H9 (cell line): ENCODE data around the gene PSTK. TPM values are rescaled to one million over a fixed set of nuclear protein-coding genes. Genes with fewer than 3 reads are reported as not detected.

Experiments
- DNase-seq: peaks from one replicate; pipeline ENCODE4 v3.0.0-alpha.2; 2017
- H2AFZ ChIP-seq: one replicate; pipeline ENCODE4 v1.6.1; 2013; ENCODE audit warnings: mild to moderate bottlenecking, low read length, control low read depth, moderate library complexity
- H2AK5ac ChIP-seq: 2 replicates; pipeline ENCODE4 v1.6.1; 2013; ENCODE audit warnings: low read length, control low read depth, mixed read lengths; ENCODE audit not compliant: insufficient read length
- H2BK120ac ChIP-seq: one replicate; pipeline ENCODE4 v1.6.1; 2013; ENCODE audit warnings: low read depth, mild to moderate bottlenecking, low read length, control low read depth, inconsistent platforms; ENCODE audit not compliant: poor library complexity, severe bottlenecking
- H2BK12ac ChIP-seq: 2 replicates; pipeline ENCODE4 v1.6.1; 2013; ENCODE audit warnings: low read length, control low read depth, mixed read lengths, low read depth; ENCODE audit not compliant: insufficient read length
- H2BK15ac ChIP-seq: 2 replicates; pipeline ENCODE4 v1.6.1; 2013; ENCODE audit warnings: low read depth, low read length, control low read depth
- H2BK20ac ChIP-seq: one replicate; pipeline ENCODE4 v1.6.1; 2013; ENCODE audit warnings: low read depth, mild to moderate bottlenecking, low read length, control low read depth, inconsistent platforms; ENCODE audit not compliant: poor library complexity, severe bottlenecking
- H2BK5ac ChIP-seq: 2 replicates; pipeline ENCODE4 v1.6.1; 2013; ENCODE audit warnings: low read length, control low read depth, mixed read lengths; ENCODE audit not compliant: insufficient read length
- H3K14ac ChIP-seq: 2 replicates; pipeline ENCODE4 v1.6.1; 2013; ENCODE audit warnings: low read length, control low read depth; ENCODE audit not compliant: insufficient read depth
- H3K18ac ChIP-seq: 2 replicates; pipeline ENCODE4 v1.6.1; 2013; ENCODE audit warnings: low read depth, mild to moderate bottlenecking, mixed read lengths, low read length, control low read depth; ENCODE audit not compliant: insufficient read length
- H3K23ac ChIP-seq: 2 replicates; pipeline ENCODE4 v1.6.1; 2013; ENCODE audit warnings: low read length, control low read depth, mixed read lengths, low read depth; ENCODE audit not compliant: insufficient read length
- H3K23me2 ChIP-seq: 2 replicates; pipeline ENCODE4 v1.6.1; 2013; ENCODE audit warnings: low read depth, mild to moderate bottlenecking, mixed read lengths, low read length, control low read depth; ENCODE audit not compliant: insufficient read length, poor library complexity, severe bottlenecking
- H3K27ac ChIP-seq: 2 replicates; pipeline ENCODE4 v1.5.1; 2013; ENCODE audit warnings: low read length, control low read depth, mixed read lengths, low read depth; ENCODE audit not compliant: insufficient read length
- H3K27me3 ChIP-seq: 2 replicates; pipeline ENCODE4 v1.6.1; 2013; ENCODE audit warnings: low read length, control low read depth, inconsistent platforms; ENCODE audit not compliant: insufficient read depth
- H3K4ac ChIP-seq: 2 replicates; pipeline ENCODE4 v1.6.1; 2013; ENCODE audit warnings: low read depth, mild to moderate bottlenecking, control low read depth, inconsistent platforms, low read length, moderate library complexity
- H3K4me1 ChIP-seq: 2 replicates; pipeline ENCODE4 v1.6.1; 2013; ENCODE audit warnings: low read length, control low read depth, inconsistent platforms; ENCODE audit not compliant: insufficient read depth
- H3K4me2 ChIP-seq: 2 replicates; pipeline ENCODE4 v1.6.1; 2013; ENCODE audit warnings: low read length, control low read depth, mixed read lengths; ENCODE audit not compliant: insufficient read length, insufficient read depth
- H3K56ac ChIP-seq: 2 replicates; pipeline ENCODE4 v1.6.1; 2013; ENCODE audit warnings: low read depth, mild to moderate bottlenecking, mixed read lengths, low read length, control low read depth; ENCODE audit not compliant: insufficient read length
- H3K79me1 ChIP-seq: 2 replicates; pipeline ENCODE4 v1.6.1; 2013; ENCODE audit warnings: low read depth, mild to moderate bottlenecking, moderate library complexity, low read length, control low read depth, inconsistent platforms; ENCODE audit not compliant: insufficient read depth, poor library complexity, severe bottlenecking
- H3K79me2 ChIP-seq: 2 replicates; pipeline ENCODE4 v1.6.1; 2013; ENCODE audit warnings: low read length, control low read depth, inconsistent platforms; ENCODE audit not compliant: insufficient read depth
- H3K9ac ChIP-seq: 2 replicates; pipeline ENCODE4 v1.6.1; 2013; ENCODE audit warnings: low read length, control low read depth, mixed read lengths; ENCODE audit not compliant: insufficient read length; ENCODE audit errors: extremely low read depth
- H3K9me3 ChIP-seq: one replicate; pipeline ENCODE4 v1.6.1; 2013; ENCODE audit warnings: low read depth, low read length, inconsistent platforms; ENCODE audit not compliant: control insufficient read depth
- H3T11ph ChIP-seq: one replicate; pipeline ENCODE4 v1.6.1; 2013; ENCODE audit warnings: mild to moderate bottlenecking, low read length, control low read depth, inconsistent platforms
- H4K20me1 ChIP-seq: one replicate; pipeline ENCODE4 v1.6.1; 2013; ENCODE audit not compliant: control insufficient read depth, insufficient read length, insufficient read depth
- H4K5ac ChIP-seq: 2 replicates; pipeline ENCODE4 v1.6.1; 2013; ENCODE audit warnings: low read depth, mild to moderate bottlenecking, mixed read lengths, low read length, control low read depth; ENCODE audit not compliant: insufficient read length
- H4K8ac ChIP-seq: replicated peaks from 2 replicates; pipeline ENCODE4 v1.6.1; 2013; ENCODE audit warnings: low read length, control low read depth, mixed read lengths, low read depth; ENCODE audit not compliant: insufficient read length
- H4K91ac ChIP-seq: 2 replicates; pipeline ENCODE4 v1.6.1; 2013; ENCODE audit warnings: low read depth, mild to moderate bottlenecking, moderate library complexity, mixed read lengths, low read length, control low read depth; ENCODE audit not compliant: insufficient read length
- H3K27ac Mint-ChIP-seq, 3 experiments: 2 replicates in 2 of 3; 3 replicates in 1 of 3; pipeline ENCODE4 v1.8.0; 2020 to 2021; ENCODE audit warnings: mixed read lengths in 3 of 3, mild to moderate bottlenecking in 1 of 3, moderate library complexity in 1 of 3
- H3K27me3 Mint-ChIP-seq: 2 replicates; pipeline ENCODE4 v1.8.0; 2021; ENCODE audit warnings: low read depth, mild to moderate bottlenecking, moderate library complexity, mixed read lengths
- H3K36me3 Mint-ChIP-seq, 3 experiments: 2 replicates in 2 of 3; 3 replicates in 1 of 3; pipeline ENCODE4 v1.8.0; 2020 to 2021; ENCODE audit warnings: low read depth in 3 of 3, mixed read lengths in 3 of 3; ENCODE audit not compliant: insufficient read depth in 1 of 3
- H3K4me1 Mint-ChIP-seq, 2 experiments: 2 replicates each; pipeline ENCODE4 v1.8.0; 2020; ENCODE audit warnings: mixed read lengths in 2 of 2
- H3K4me3 Mint-ChIP-seq, 2 experiments: 2 replicates in 1 of 2; 3 replicates in 1 of 2; pipeline ENCODE4 v1.8.0; 2020 to 2021; ENCODE audit warnings: mild to moderate bottlenecking in 2 of 2, mixed read lengths in 2 of 2, moderate library complexity in 1 of 2
- H3K9me3 Mint-ChIP-seq, 2 experiments: 2 replicates in 1 of 2; 3 replicates in 1 of 2; pipeline ENCODE4 v1.8.0; 2020; ENCODE audit warnings: mild to moderate bottlenecking in 2 of 2, mixed read lengths in 2 of 2, moderate library complexity in 1 of 2
- CTCF ChIP-seq: fragments of 200-600 bp; sonication (generic); conservative IDR thresholded peaks from 3 replicates; pipeline ENCODE4 v1.8.0; 2021; ENCODE audit warnings: antibody characterized with exemption, mild to moderate bottlenecking
- WGBS: extraction: QIAGEN DNeasy Blood & Tissue Kit; methylation state at CpG from one replicate; pipeline ENCODE4 v1.1.7; 2013; ENCODE audit warnings: missing lambda C conversion rate, low lambda C conversion rate, mixed read lengths; ENCODE audit not compliant: insufficient read length; ENCODE audit errors: extremely low coverage; 5-methylcytosine and 5-hydroxymethylcytosine counted together
- total RNA-seq: library from RNA; stranded (reverse); gene quantifications from 2 replicates; pipeline ENCODE4 v1.2.1, GENCODE V29; 2021

The PSTK gene
- total RNA-seq, 1 experiment from 2014 or later = 8.0 TPM

DNA sequence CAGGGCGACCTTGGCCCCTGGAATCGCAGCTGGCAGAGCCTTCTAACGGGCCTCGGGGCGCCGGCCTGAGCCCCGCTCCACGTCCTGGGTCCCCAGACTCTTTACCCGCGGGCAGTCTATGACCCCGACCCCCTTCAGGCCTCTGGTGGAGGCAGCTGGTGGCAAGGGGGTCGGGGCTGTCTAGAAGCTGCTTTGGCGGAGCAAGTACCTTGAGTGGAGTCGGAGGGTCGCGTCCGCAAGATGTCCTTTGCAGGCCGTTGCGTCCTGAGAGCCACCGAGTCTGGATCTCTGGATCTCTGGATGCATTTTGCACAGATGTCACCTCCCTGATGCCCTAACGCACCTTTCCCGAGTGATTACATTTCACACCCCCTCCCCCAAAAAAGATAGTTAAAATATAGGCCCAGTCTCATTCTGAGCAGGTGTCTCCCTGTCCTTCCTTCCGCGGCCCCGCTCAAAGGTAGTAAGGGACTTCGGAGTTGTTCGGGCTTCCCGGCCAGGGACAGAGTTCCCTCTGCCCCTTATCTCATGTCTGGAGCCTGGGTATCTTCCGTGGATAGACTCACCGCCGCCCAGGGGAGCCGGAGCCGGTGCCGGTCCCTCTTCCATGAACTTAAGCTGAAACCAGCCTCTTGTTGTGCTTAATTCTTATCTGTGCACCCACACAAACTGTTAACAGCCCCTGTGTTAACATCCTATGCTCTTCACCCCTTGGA is 29.1 kb downstream of the PSTK start:
- Histone ChIP-seq H3K23ac (no peak overlapping the region), H2BK120ac (no peak overlapping the region), H2AFZ (no peak overlapping the region), H4K5ac (no peak overlapping the region), H3K56ac (no peak overlapping the region), H2BK15ac (no peak overlapping the region), H3K79me1 (no peaks in the 10 kb centered on the region), H3K9ac (no peak overlapping the region), H4K91ac (no peak overlapping the region), H3K4me2 (peak overlapping the region; percentile 64), H3K27me3 (peaks cover 16% of the 10 kb centered on the region; the same call in 1 of the 2 replicates), H4K20me1 (no peaks in the 10 kb centered on the region), H3K9me3 (no peaks in the 10 kb centered on the region), H3K14ac (no peak overlapping the region), H3K23me2 (peaks cover 18% of the 10 kb centered on the region), H3K27ac (no peak overlapping the region), H3K4ac (no peak overlapping the region), H2AK5ac (no peak overlapping the region), H4K8ac (no peak overlapping the region), H3K18ac (no peak overlapping the region), H2BK20ac (no peak overlapping the region), H3K4me1 (0 out of 2 replicates have a peak, but pooled peaks cover 2% of the 10 kb centered on the region), H3T11ph (no peak overlapping the region), H2BK5ac (no peak overlapping the region), H3K79me2 (peaks cover 3% of the 10 kb centered on the region; the same call in 1 of the 2 replicates), H2BK12ac (no peak overlapping the region)
- Mint-ChIP-seq H3K27ac (no peak overlapping the region; a peak in 1 of 7 replicates), H3K9me3 (peaks cover 0 to 3% of the 10 kb centered on the region in 2 experiments; a peak in 2 of 5 replicates), H3K36me3 (peaks cover 16 to 26% (median 21%) of the 10 kb centered on the region in 3 experiments; a peak in 6 of 7 replicates), H3K4me1 (peaks cover 29 to 31% of the 10 kb centered on the region in 2 experiments), H3K4me3 (peak overlapping the region; percentile 96 to 100), H3K27me3 (peaks cover 28% of the 10 kb centered on the region)
- TF ChIP-seq CTCF = no peak
- no peak for DNase-seq
- no CpG with 5 or more reads among the region's 34 CpGs for WGBS
